Stimulated activated CD8-positive, alpha-beta memory T cell treated with anti-CD3 and anti-CD28 coated beads, Interleukin-7, amount 100 ng/mL, for 1 hour (primary cell): ENCODE results near the gene HFE.

Experiments used
- DNase-seq, 2 donors: peaks; one replicate each; pipeline ENCODE4 v3.0.0-alpha.2; 2020; ENCODE audit warnings: low read depth in 2 of 2

The HFE gene

GRCh38 chr6:26131618-26132017 is 44.4 kb downstream of the HFE start:
- no peak for DNase-seq

GRCh38 chr6:26133730-26134129 is 46.5 kb downstream of the HFE start:
- no peak for DNase-seq

- DNase-seq: no peak
Observed at GRCh38 chr6:26136321-26136720, 49.1 kb downstream of the HFE start.

GRCh38 chr6:26140254-26140966 is 53.2 kb downstream of the HFE start:
- no peak for DNase-seq

- DNase-seq: no peak
Observed at GRCh38 chr6:26140967-26141294, 53.7 kb downstream of the HFE start.

GRCh38 chr6:26141378-26141904 is 54.2 kb downstream of the HFE start:
- DNase-seq: no peak

- no peak for DNase-seq
Observed at GRCh38 chr6:26142026-26142425, 54.8 kb downstream of the HFE start.
